HEK293 (cell line): ENCODE measurements around the gene ARHGEF12.

ENCODE experiments used
- CTCF ChIA-PET: fragments of 350-600 bp; formaldehyde crosslinking; extraction: SDS; loops from one replicate; lab custom pipeline; 2021; ENCODE audit warnings: antibody characterized with exemption; lab: Yijun Ruan, JAX
- POLR2A ChIA-PET: fragments of 300-600 bp; formaldehyde crosslinking; extraction: SDS; loops from one replicate; lab custom pipeline; 2020; ENCODE audit warnings: antibody characterized with exemption, inconsistent platforms; lab: Yijun Ruan, JAX
- H3K27ac ChIP-seq: fragments of 200-500 bp; sonication (Bioruptor generic); 2 replicates; pipeline ENCODE4 v1.5.1; 2014; ENCODE audit warnings: low read depth, low read length, control low read depth, inconsistent platforms; ENCODE audit errors: extremely low read depth
- H3K36me3 ChIP-seq, 2 experiments: fragments of 200-500 bp in 1 of 2; sonication (Bioruptor generic) in 1 of 2; 1 replicate in 1 of 2; 2 replicates in 1 of 2; pipeline ENCODE4 v1.5.1; 2014 to 2017; ENCODE audit warnings: inconsistent platforms in 2 of 2, low read length in 2 of 2; ENCODE audit not compliant: control insufficient read depth in 2 of 2, insufficient read depth in 1 of 2
- H3K4me1 ChIP-seq: fragments of 200-500 bp; sonication (Bioruptor generic); 2 replicates; pipeline ENCODE4 v1.5.1; 2014; ENCODE audit warnings: mild to moderate bottlenecking, low read length, inconsistent platforms; ENCODE audit not compliant: control insufficient read depth, insufficient read depth
- H3K4me3 ChIP-seq: 2 replicates; pipeline ENCODE4 v1.5.1; 2011; ENCODE audit warnings: low read depth, mild to moderate bottlenecking, control low read depth, low read length, moderate library complexity
- H3K9me3 ChIP-seq: fragments of 200-500 bp; sonication (Bioruptor generic); 2 replicates; pipeline ENCODE4 v1.5.1; 2014; ENCODE audit warnings: low read depth, low read length, inconsistent platforms; ENCODE audit not compliant: control insufficient read depth, insufficient read depth
- CTCF ChIP-seq: fragments of 450-650 bp; formaldehyde crosslinking; IDR thresholded peaks from 2 replicates; pipeline ENCODE4 v1.5.1; 2016; ENCODE audit warnings: missing biosample characterization, missing genetic modification characterization
- IKZF3 ChIP-seq: fragments of 450-650 bp; IDR thresholded peaks from 2 replicates; pipeline ENCODE4 v1.5.0; 2018; ENCODE audit warnings: missing biosample characterization, mild to moderate bottlenecking, missing genetic modification characterization, moderate library complexity
- PATZ1 ChIP-seq: fragments of 450-650 bp; formaldehyde crosslinking; IDR thresholded peaks from 2 replicates; pipeline ENCODE4 v1.5.1; 2016; ENCODE audit warnings: missing biosample characterization, missing genetic modification characterization
- PRDM10 ChIP-seq: fragments of 450-650 bp; formaldehyde crosslinking; IDR thresholded peaks from 2 replicates; pipeline ENCODE4 v1.5.1; 2016; ENCODE audit warnings: missing biosample characterization, missing genetic modification characterization
- SCRT2 ChIP-seq: fragments of 450-650 bp; formaldehyde crosslinking; IDR thresholded peaks from 2 replicates; pipeline ENCODE4 v1.5.1; 2016; ENCODE audit warnings: missing biosample characterization, missing genetic modification characterization
- TCF7L2 ChIP-seq: IDR thresholded peaks from 2 replicates; pipeline ENCODE4 v1.6.1; 2011; ENCODE audit warnings: low read depth, mild to moderate bottlenecking, inconsistent platforms, low read length, moderate library complexity, borderline replicate concordance
- YY2 ChIP-seq: fragments of 450-650 bp; formaldehyde crosslinking; IDR thresholded peaks from 2 replicates; pipeline ENCODE4 v1.5.1; 2016; ENCODE audit warnings: missing biosample characterization, missing genetic modification characterization
- ZBTB44 ChIP-seq: fragments of 450-650 bp; IDR thresholded peaks from 2 replicates; pipeline ENCODE4 v1.5.1; 2018; ENCODE audit warnings: missing biosample characterization, mild to moderate bottlenecking, missing genetic modification characterization
- ZNF10 ChIP-seq: fragments of 450-650 bp; formaldehyde crosslinking; IDR thresholded peaks from 2 replicates; pipeline ENCODE4 v1.5.1; 2017; ENCODE audit warnings: missing biosample characterization, missing genetic modification characterization
- ZNF121 ChIP-seq: fragments of 450-650 bp; formaldehyde crosslinking; IDR thresholded peaks from 2 replicates; pipeline ENCODE4 v1.5.1; 2016; ENCODE audit warnings: missing biosample characterization, missing genetic modification characterization
- ZNF133 ChIP-seq: fragments of 450-650 bp; formaldehyde crosslinking; IDR thresholded peaks from 2 replicates; pipeline ENCODE4 v1.5.1; 2016; ENCODE audit warnings: missing biosample characterization, missing genetic modification characterization
- ZNF18 ChIP-seq: fragments of 450-650 bp; formaldehyde crosslinking; IDR thresholded peaks from 2 replicates; pipeline ENCODE4 v1.5.1; 2016; ENCODE audit warnings: missing biosample characterization, missing genetic modification characterization
- ZNF2 ChIP-seq: fragments of 450-650 bp; formaldehyde crosslinking; IDR thresholded peaks from 2 replicates; pipeline ENCODE4 v1.5.1; 2016; ENCODE audit warnings: missing biosample characterization, missing genetic modification characterization
- ZNF341 ChIP-seq: fragments of 450-650 bp; formaldehyde crosslinking; IDR thresholded peaks from 2 replicates; pipeline ENCODE4; 2016; ENCODE audit warnings: low read depth, missing biosample characterization, missing genetic modification characterization
- ZNF37A ChIP-seq: fragments of 450-650 bp; IDR thresholded peaks from 2 replicates; pipeline ENCODE4 v1.5.1; 2018; ENCODE audit warnings: missing biosample characterization, missing genetic modification characterization
- ZNF433 ChIP-seq: fragments of 450-650 bp; formaldehyde crosslinking; IDR thresholded peaks from 2 replicates; pipeline ENCODE4 v1.5.1; 2016; ENCODE audit warnings: missing biosample characterization, missing genetic modification characterization, low read depth
- ZNF555 ChIP-seq: fragments of 450-650 bp; formaldehyde crosslinking; conservative IDR thresholded peaks from 2 replicates; pipeline ENCODE4 v1.5.1; 2017; ENCODE audit warnings: missing biosample characterization, mild to moderate bottlenecking, missing genetic modification characterization, inconsistent platforms
- ZNF560 ChIP-seq: fragments of 450-650 bp; formaldehyde crosslinking; IDR thresholded peaks from 2 replicates; pipeline ENCODE4 v1.5.1; 2017; ENCODE audit warnings: missing biosample characterization, missing genetic modification characterization, borderline replicate concordance
- ZNF571 ChIP-seq: fragments of 450-650 bp; formaldehyde crosslinking; IDR thresholded peaks from 2 replicates; pipeline ENCODE4 v1.5.0; 2017; ENCODE audit warnings: missing biosample characterization, missing genetic modification characterization
- ZNF600 ChIP-seq: fragments of 450-650 bp; formaldehyde crosslinking; IDR thresholded peaks from 2 replicates; pipeline ENCODE4 v1.5.1; 2016; ENCODE audit warnings: missing biosample characterization, missing genetic modification characterization
- ZNF624 ChIP-seq: fragments of 450-650 bp; formaldehyde crosslinking; IDR thresholded peaks from 2 replicates; pipeline ENCODE4 v1.5.1; 2017; ENCODE audit warnings: missing biosample characterization, missing genetic modification characterization
- ZNF645 ChIP-seq: fragments of 450-650 bp; formaldehyde crosslinking; IDR thresholded peaks from 2 replicates; pipeline ENCODE4; 2016; ENCODE audit warnings: missing biosample characterization, missing genetic modification characterization
- ZNF654 ChIP-seq: fragments of 450-650 bp; formaldehyde crosslinking; IDR thresholded peaks from 2 replicates; pipeline ENCODE4 v1.5.1; 2016; ENCODE audit warnings: low read depth, missing biosample characterization, missing genetic modification characterization
- ZNF701 ChIP-seq: fragments of 450-650 bp; formaldehyde crosslinking; IDR thresholded peaks from 2 replicates; pipeline ENCODE4 v1.5.1; 2016; ENCODE audit warnings: missing biosample characterization, missing genetic modification characterization
- ZNF704 ChIP-seq: fragments of 450-650 bp; formaldehyde crosslinking; IDR thresholded peaks from 2 replicates; pipeline ENCODE4 v1.5.1; 2016; ENCODE audit warnings: missing biosample characterization, missing genetic modification characterization

The ARHGEF12 gene

GRCh38 chr11:120334894-120335462, 1.2 kb upstream of the ARHGEF12 start:
- H3K4me3 ChIP-seq = peak overlapping the region; percentile 84
- ChIA-PET CTCF (interaction anchor here (0.6 to 2.4 kb wide), 32 partner anchors 9 to 699 kb away, joined by 3 to 13 read pairs (median 3); partner anchors contain the start of genes NECTIN1, POU2F3 and TLCD5), POLR2A (interaction anchor here (0.6 to 2.1 kb wide), 8 partner anchors 9 to 1133 kb away, joined by 3 to 9 read pairs (median 4); partner anchors contain the start of gene TLCD5)
- H3K36me3 ChIP-seq = peaks cover 0 to 17% of the 10 kb centered on the region in 2 experiments; a peak in 1 of 3 replicates
- no peaks in the 10 kb centered on the region for H3K9me3 ChIP-seq
- H3K4me1 ChIP-seq = no peaks in the 10 kb centered on the region
- peak overlapping the region; percentile 94 for H3K27ac ChIP-seq
- no peak for TF ChIP-seq ZNF704 (tag by site-specific recombination)
- no peak for TF ChIP-seq ZNF433 (tag by site-specific recombination)
- TF ChIP-seq PATZ1 (tag by site-specific recombination) = peak; percentile 87
- TF ChIP-seq IKZF3 = peak; percentile 75; the same call in 1 of the 2 replicates
- TF ChIP-seq ZNF600 (tag by site-specific recombination) = peak; percentile 81
- peak; percentile 95 for TF ChIP-seq SCRT2 (tag by site-specific recombination)
- peak; percentile 65; the same call in 1 of the 2 replicates for TF ChIP-seq ZNF10 (tag by site-specific recombination)
- TF ChIP-seq ZNF341 (tag by site-specific recombination) = peak; percentile 63
- no peak for TF ChIP-seq TCF7L2
- TF ChIP-seq ZNF37A (tag by site-specific recombination) = no peak
- TF ChIP-seq ZNF121 = no peak
- TF ChIP-seq ZNF133 (tag by site-specific recombination) = no peak
- peak; percentile 80 for TF ChIP-seq ZBTB44 (tag by site-specific recombination)
- peak; percentile 32; the same call in 1 of the 2 replicates for TF ChIP-seq CTCF
- no peak for TF ChIP-seq ZNF18
- TF ChIP-seq ZNF654 (tag by site-specific recombination) = peak; percentile 63
- peak; percentile 41 for TF ChIP-seq ZNF2 (tag by site-specific recombination)
- no peak for TF ChIP-seq ZNF701
- TF ChIP-seq ZNF571 (tag by site-specific recombination) = no peak
- TF ChIP-seq PRDM10 = peak; percentile 41; the same call in 1 of the 2 replicates
- no peak for TF ChIP-seq ZNF560 (tag by site-specific recombination)
- no peak for TF ChIP-seq ZNF555
- TF ChIP-seq ZNF645 (tag by site-specific recombination) = no peak
- TF ChIP-seq ZNF624 (tag by site-specific recombination) = no peak
- no peak for TF ChIP-seq YY2 (tag by site-specific recombination)
